Hepatocyte (in vitro differentiated cells): Measurements from ENCODE around the gene MAP3K4.

ENCODE experiments used
- CTCF ChIP-seq: fragments of 200-600 bp; sonication (generic); IDR thresholded peaks from 2 replicates; pipeline ENCODE4 v1.5.1; 2016; ENCODE audit warnings: antibody characterized with exemption, mild to moderate bottlenecking; ENCODE audit not compliant: poor library complexity
- EZH2 ChIP-seq: fragments of 200-600 bp; sonication (generic); IDR thresholded peaks from 2 replicates; pipeline ENCODE4 v1.6.1; 2016; ENCODE audit warnings: antibody characterized with exemption, mild to moderate bottlenecking, borderline replicate concordance
- EZH2phosphoT487 ChIP-seq: fragments of 200-600 bp; sonication (generic); IDR thresholded peaks from one replicate; pipeline ENCODE4 v1.6.1; 2018; ENCODE audit warnings: antibody characterized with exemption, mild to moderate bottlenecking, low read depth, moderate library complexity; ENCODE audit not compliant: unreplicated experiment, severe bottlenecking

DNA sequence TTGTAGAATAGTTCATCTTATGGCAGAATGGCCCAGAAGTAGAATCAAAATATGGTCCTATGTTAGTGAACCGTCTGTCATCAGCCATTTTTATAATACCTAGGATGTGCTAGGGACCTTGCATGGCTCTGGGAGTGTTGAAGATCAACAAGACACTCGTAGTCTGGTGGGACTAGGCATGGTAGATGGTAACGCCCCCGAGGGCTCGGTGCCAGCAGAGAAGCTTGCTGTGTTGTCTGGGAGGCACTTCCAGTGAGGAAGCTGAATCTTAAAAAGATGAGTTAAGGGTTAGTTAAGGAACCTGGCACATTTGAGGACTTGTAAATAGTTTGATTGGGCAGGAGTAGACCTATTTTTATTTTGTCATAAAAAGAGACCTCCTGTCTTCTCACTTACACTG is 82.4 kb downstream of the MAP3K4 start:
- TF ChIP-seq EZH2 (no peak), CTCF (no peak), EZH2phosphoT487 (no peak)
